H1 (cell line): Measurements from ENCODE around the gene TGM2. TPM values are rescaled to one million over a fixed set of nuclear protein-coding genes. Genes with fewer than 3 reads are reported as not detected.

Source experiments
- CTCF ChIA-PET: fragments of 300-600 bp; sonication (Branson Sonifier 250); formaldehyde crosslinking; loops from one replicate; lab custom pipeline; 2021; ENCODE audit not compliant: partially characterized antibody; lab: Charles Lee
- POLR2A ChIA-PET: fragments of 300-600 bp; sonication (Branson Sonifier 250); formaldehyde crosslinking; loops from one replicate; lab custom pipeline; 2021; ENCODE audit warnings: inconsistent platforms; ENCODE audit not compliant: partially characterized antibody; lab: Charles Lee
- DNase-seq, 2 experiments: peaks; one replicate each; pipeline versions ENCODE4 v3.0.0 to v3.0.0-alpha.2; 2010 to 2022; ENCODE audit warnings: low spot score in 2 of 2, low read depth in 1 of 2, mixed read lengths in 1 of 2
- FAIRE-seq: peaks from 2 replicates; lab custom pipeline; 2011; peaks lifted over from hg19 to GRCh38; lab: Jason Lieb, UNC
- H2AFZ ChIP-seq: 2 replicates; pipeline ENCODE4 v1.8.1; 2012; ENCODE audit warnings: low read length, inconsistent platforms
- H2AK5ac ChIP-seq: 2 replicates; pipeline ENCODE4 v1.6.1; 2013; ENCODE audit warnings: low read depth, low read length
- H2BK120ac ChIP-seq: replicated peaks from 2 replicates; pipeline ENCODE3; 2013; ENCODE audit warnings: low read depth, low read length, inconsistent platforms
- H2BK12ac ChIP-seq: 2 replicates; pipeline ENCODE4 v1.6.1; 2013; ENCODE audit warnings: low read depth, low read length
- H2BK15ac ChIP-seq: 2 replicates; pipeline ENCODE4 v1.6.1; 2013; ENCODE audit warnings: low read length
- H2BK20ac ChIP-seq: 2 replicates; pipeline ENCODE4 v1.6.1; 2013; ENCODE audit warnings: low read length
- H2BK5ac ChIP-seq: 2 replicates; pipeline ENCODE4 v1.6.1; 2013; ENCODE audit warnings: low read depth, low read length
- H3K14ac ChIP-seq: 2 replicates; pipeline ENCODE4 v1.6.1; 2013; ENCODE audit warnings: inconsistent platforms; ENCODE audit not compliant: insufficient read length
- H3K18ac ChIP-seq: 2 replicates; pipeline ENCODE4 v1.6.1; 2013; ENCODE audit warnings: low read length; ENCODE audit errors: extremely low read depth
- H3K23ac ChIP-seq: 2 replicates; pipeline ENCODE4 v1.6.1; 2013; ENCODE audit warnings: inconsistent platforms; ENCODE audit not compliant: insufficient read length
- H3K23me2 ChIP-seq: 2 replicates; pipeline ENCODE4 v1.6.1; 2013; ENCODE audit warnings: low read depth, low read length
- H3K27ac ChIP-seq: 2 replicates; pipeline ENCODE4 v1.6.1; 2011; ENCODE audit warnings: low read depth, low read length, inconsistent platforms
- H3K27me3 ChIP-seq, 4 experiments: replicated peaks in 1 of 4; 1 replicate in 1 of 4; 2 replicates in 3 of 4; pipeline versions ENCODE4 v1.6.1 to v1.8.1; 2011 to 2013; ENCODE audit warnings: low read length in 3 of 4, mild to moderate bottlenecking in 3 of 4, inconsistent platforms in 2 of 4, mixed read lengths in 2 of 4, moderate library complexity in 1 of 4; ENCODE audit not compliant: control insufficient read depth in 3 of 4, insufficient read depth in 3 of 4; ENCODE audit errors: extremely low read depth in 1 of 4
- H3K36me3 ChIP-seq, 4 experiments: 2 replicates each; pipeline versions ENCODE4 v1.6.1 to v1.8.1; 2011 to 2013; ENCODE audit warnings: mild to moderate bottlenecking in 4 of 4, low read length in 3 of 4, moderate library complexity in 2 of 4, control low read depth in 1 of 4, inconsistent platforms in 1 of 4; ENCODE audit not compliant: insufficient read depth in 4 of 4, control insufficient read depth in 2 of 4
- H3K4ac ChIP-seq: replicated peaks from 2 replicates; pipeline ENCODE3; 2013; ENCODE audit warnings: low read length, low read depth, mixed read lengths, inconsistent platforms; ENCODE audit not compliant: insufficient read length
- H3K4me1 ChIP-seq, 4 experiments: replicated peaks in 1 of 4; 1 replicate in 1 of 4; 2 replicates in 3 of 4; pipeline versions ENCODE4 v1.6.1 to v1.8.1; 2011 to 2013; ENCODE audit warnings: low read length in 3 of 4, inconsistent platforms in 2 of 4, mixed read lengths in 1 of 4; ENCODE audit not compliant: insufficient read depth in 4 of 4, control insufficient read depth in 3 of 4
- H3K4me2 ChIP-seq, 2 experiments: 2 replicates each; pipeline versions ENCODE4 v1.6.1 to v1.8.1; 2011 to 2013; ENCODE audit warnings: low read depth in 2 of 2, low read length in 2 of 2, control low read depth in 1 of 2, inconsistent platforms in 1 of 2, mild to moderate bottlenecking in 1 of 2; ENCODE audit not compliant: insufficient read depth in 1 of 2
- H3K4me3 ChIP-seq, 4 experiments: fragments of 200-600, 300-600 bp in 1 of 4; sonication (generic), shearing (Covaris generic), sonication (Bioruptor Twin) in 1 of 4; 2 replicates each; pipeline versions ENCODE4 v1.5.1 to v1.8.1; 2011 to 2016; ENCODE audit warnings: low read length in 4 of 4, low read depth in 3 of 4, control low read depth in 2 of 4, inconsistent platforms in 2 of 4, mild to moderate bottlenecking in 2 of 4, mixed read lengths in 1 of 4, moderate library complexity in 1 of 4; ENCODE audit not compliant: insufficient read depth in 2 of 4; ENCODE audit errors: extremely low read depth in 1 of 4
- H3K56ac ChIP-seq: replicated peaks from 2 replicates; pipeline ENCODE3; 2013; ENCODE audit warnings: low read depth, mild to moderate bottlenecking, mixed read lengths, low read length, inconsistent platforms; ENCODE audit not compliant: insufficient read length
- H3K79me1 ChIP-seq: 2 replicates; pipeline ENCODE4 v1.6.1; 2013; ENCODE audit warnings: low read depth, low read length, control low read depth
- H3K79me2 ChIP-seq, 2 experiments: 2 replicates each; pipeline versions ENCODE4 v1.6.1 to v1.8.1; 2012 to 2013; ENCODE audit warnings: low read length in 2 of 2, mild to moderate bottlenecking in 2 of 2, inconsistent platforms in 1 of 2; ENCODE audit not compliant: insufficient read depth in 2 of 2, control insufficient read depth in 1 of 2
- H3K9ac ChIP-seq, 4 experiments: replicated peaks in 1 of 4; 1 replicate in 1 of 4; 2 replicates in 3 of 4; pipeline versions ENCODE4 v1.6.1 to v1.8.1; 2011 to 2013; ENCODE audit warnings: low read depth in 3 of 4, low read length in 3 of 4, control low read depth in 2 of 4, mild to moderate bottlenecking in 2 of 4, moderate library complexity in 2 of 4, inconsistent platforms in 1 of 4; ENCODE audit errors: extremely low read depth in 1 of 4
- H3K9me3 ChIP-seq, 2 experiments: 2 replicates each; pipeline versions ENCODE4 v1.6.1 to v1.8.1; 2012 to 2013; ENCODE audit warnings: mild to moderate bottlenecking in 2 of 2, moderate library complexity in 2 of 2, control low read depth in 1 of 2, inconsistent platforms in 1 of 2, low read depth in 1 of 2, low read length in 1 of 2, mixed read lengths in 1 of 2; ENCODE audit not compliant: insufficient read depth in 2 of 2
- H4K20me1 ChIP-seq, 2 experiments: replicated peaks in 1 of 2; 2 replicates each; pipeline versions ENCODE3 to v1.8.1; 2011 to 2013; ENCODE audit warnings: inconsistent platforms in 2 of 2, low read length in 2 of 2, mild to moderate bottlenecking in 1 of 2; ENCODE audit not compliant: insufficient read depth in 2 of 2, control insufficient read depth in 1 of 2
- H4K5ac ChIP-seq: 2 replicates; pipeline ENCODE4 v1.6.1; 2013; ENCODE audit warnings: low read length, low read depth, mixed read lengths, inconsistent platforms; ENCODE audit not compliant: insufficient read length
- H4K8ac ChIP-seq: 2 replicates; pipeline ENCODE4 v1.8.0; 2013; ENCODE audit warnings: mild to moderate bottlenecking, moderate library complexity, low read length, inconsistent platforms; ENCODE audit not compliant: insufficient read depth; ENCODE audit errors: extremely low read depth
- H4K91ac ChIP-seq: replicated peaks from 2 replicates; pipeline ENCODE3; 2013; ENCODE audit warnings: low read length, mixed read lengths, inconsistent platforms; ENCODE audit not compliant: insufficient read length
- EZH2 ChIP-seq: fragments of 200-600 bp; sonication (generic); IDR thresholded peaks from 2 replicates; pipeline ENCODE4 v1.7.1; 2012; ENCODE audit warnings: low read depth, mild to moderate bottlenecking, moderate library complexity, low read length, inconsistent platforms; ENCODE audit not compliant: severe bottlenecking
- MAX ChIP-seq: IDR thresholded peaks from 2 replicates; pipeline ENCODE4 v1.6.1; 2012; ENCODE audit warnings: inconsistent platforms
- RFX5 ChIP-seq: IDR thresholded peaks from 2 replicates; pipeline ENCODE4 v1.6.1; 2011; ENCODE audit warnings: low read depth, low read length, improper control_type of control experiment, borderline replicate concordance
- TCF12 ChIP-seq: IDR thresholded peaks from 2 replicates; pipeline ENCODE4 v1.6.1; 2011; ENCODE audit warnings: low read depth, mild to moderate bottlenecking, low read length
- WGBS, 2 experiments: shearing (Covaris generic) in 1 of 2; methylation state at CpG; one replicate each; pipeline versions ENCODE4 v1.1.6 to v1.1.7; 2013 to 2015; ENCODE audit warnings: low lambda C conversion rate in 2 of 2, mixed read lengths in 2 of 2, inconsistent platforms in 1 of 2, low coverage in 1 of 2, missing lambda C conversion rate in 1 of 2; ENCODE audit not compliant: insufficient replicate concordance in 2 of 2, insufficient coverage in 1 of 2, insufficient read length in 1 of 2; ENCODE audit errors: extremely low coverage in 1 of 2, missing lambda C conversion rate in 1 of 2; 5-methylcytosine and 5-hydroxymethylcytosine counted together
- polyA plus RNA-seq, 7 experiments: library from polyadenylated mRNA; depleted of rRNA in 3 of 7; stranded (reverse) in 5 of 7; unstranded in 2 of 7; fragments of >200 nt in 5 of 7; fragments of 200-250 nt in 2 of 7; gene quantifications; 1 replicate in 5 of 7; 2 replicates in 1 of 7; 4 replicates in 1 of 7; pipeline versions ENCODE4 v1.2.1 to v1.2.3, GENCODE V29; 2011 to 2013; ENCODE audit warnings: missing spikeins in 2 of 7, mixed read lengths in 2 of 7
- total RNA-seq: library from RNA; stranded (reverse); fragmentation: NEBNext Ultra II Directional; extraction: Animal tissue kit (Norgen Biotek cat#: 25700); gene quantifications from 2 replicates; pipeline ENCODE4 v1.2.1, GENCODE V29; 2021
- TF ChIP-seq, protein P1 (sequence below): IDR thresholded peaks from 2 replicates; pipeline ENCODE4 v1.6.1; 2011; ENCODE audit warnings: low read depth, mild to moderate bottlenecking, low read length; ENCODE audit not compliant: insufficient read depth

Gene TGM2
- total and polyA plus RNA-seq, 2 of the 8 experiments (the other 6 are each of a cell fraction or from before 2014, with no cell fraction given), result 0.86 to 1.0 TPM

- H3K27me3 ChIP-seq, result no peaks in the 10 kb centered on the region
- no peak overlapping the region for H2AK5ac ChIP-seq
- no peak overlapping the region for H3K9ac ChIP-seq
- no peaks in the 10 kb centered on the region for H3K79me1 ChIP-seq
- no peak for DNase-seq
- no peak overlapping the region for H4K5ac ChIP-seq
- no peaks in the 10 kb centered on the region for H3K36me3 ChIP-seq
- H2BK5ac ChIP-seq, result no peak overlapping the region
- no peaks in the 10 kb centered on the region for H3K9me3 ChIP-seq
- POLR2A ChIA-PET, result interaction anchor here (0.7 kb wide), 1 partner anchor 15 kb away, joined by 3 read pairs; no protein-coding TSS in a partner anchor
- H3K4me3 ChIP-seq, result no peak overlapping the region
- no peak overlapping the region for H3K18ac ChIP-seq
- no peaks in the 10 kb centered on the region for H3K23me2 ChIP-seq
- no peak overlapping the region for H2AFZ ChIP-seq
- no peaks in the 10 kb centered on the region for H4K20me1 ChIP-seq
- no peak overlapping the region for H3K4me2 ChIP-seq
- no peak overlapping the region for H2BK12ac ChIP-seq
- H3K79me2 ChIP-seq, result no peaks in the 10 kb centered on the region
- no peaks in the 10 kb centered on the region for H3K4me1 ChIP-seq
- H4K91ac ChIP-seq, result no peak overlapping the region
- no peak overlapping the region for H3K27ac ChIP-seq
- 70% methylated on average over 5 of the region's 5 CpGs; no CpG with 5 or more reads in 1 of the 2 experiments for WGBS, 2 experiments
- H3K4ac ChIP-seq, result no peak overlapping the region
- no peak overlapping the region for H3K56ac ChIP-seq
- H2BK20ac ChIP-seq, result no peak overlapping the region
- no peak overlapping the region for H2BK15ac ChIP-seq
- no peak for TF ChIP-seq TCF12
- no peak for TF ChIP-seq MAX
- TF ChIP-seq, protein P1, sequence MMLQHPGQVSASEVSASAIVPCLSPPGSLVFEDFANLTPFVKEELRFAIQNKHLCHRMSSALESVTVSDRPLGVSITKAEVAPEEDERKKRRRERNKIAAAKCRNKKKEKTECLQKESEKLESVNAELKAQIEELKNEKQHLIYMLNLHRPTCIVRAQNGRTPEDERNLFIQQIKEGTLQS, result no peak
- TF ChIP-seq RFX5, result no peak
- no peak for TF ChIP-seq EZH2
- TF ChIP-seq, all 59 proteins: peak for 0
- no peak overlapping the region for H4K8ac ChIP-seq
- CTCF ChIA-PET, result interaction anchor here (0.6 to 1.1 kb wide), 6 partner anchors 16 to 386 kb away, joined by 3 to 4 read pairs (median 3); partner anchors contain the start of gene TGM2
- H3K14ac ChIP-seq, result no peak overlapping the region
- H3K23ac ChIP-seq, result no peak overlapping the region
- no peak for FAIRE-seq
- H2BK120ac ChIP-seq, result no peak overlapping the region
Observed at GRCh38 chr20:38180781-38181180, 15.7 kb upstream of the TGM2 start.
